H1 (cell line): ENCODE measurements around the gene CTPS1. TPM values are rescaled to one million over a fixed set of nuclear protein-coding genes. Genes with fewer than 3 reads are reported as not detected.

Source experiments
- CTCF ChIA-PET: fragments of 300-600 bp; sonication (Branson Sonifier 250); formaldehyde crosslinking; loops from one replicate; lab custom pipeline; 2021; ENCODE audit not compliant: partially characterized antibody; lab: Charles Lee
- POLR2A ChIA-PET: fragments of 300-600 bp; sonication (Branson Sonifier 250); formaldehyde crosslinking; loops from one replicate; lab custom pipeline; 2021; ENCODE audit warnings: inconsistent platforms; ENCODE audit not compliant: partially characterized antibody; lab: Charles Lee
- DNase-seq, 2 experiments: peaks; one replicate each; pipeline versions ENCODE4 v3.0.0 to v3.0.0-alpha.2; 2010 to 2022; ENCODE audit warnings: low spot score in 2 of 2, low read depth in 1 of 2, mixed read lengths in 1 of 2
- FAIRE-seq: peaks from 2 replicates; lab custom pipeline; 2011; peaks lifted over from hg19 to GRCh38; lab: Jason Lieb, UNC
- H2AFZ ChIP-seq: 2 replicates; pipeline ENCODE4 v1.8.1; 2012; ENCODE audit warnings: low read length, inconsistent platforms
- H2AK5ac ChIP-seq: 2 replicates; pipeline ENCODE4 v1.6.1; 2013; ENCODE audit warnings: low read depth, low read length
- H2BK120ac ChIP-seq: replicated peaks from 2 replicates; pipeline ENCODE3; 2013; ENCODE audit warnings: low read depth, low read length, inconsistent platforms
- H2BK12ac ChIP-seq: 2 replicates; pipeline ENCODE4 v1.6.1; 2013; ENCODE audit warnings: low read depth, low read length
- H2BK15ac ChIP-seq: 2 replicates; pipeline ENCODE4 v1.6.1; 2013; ENCODE audit warnings: low read length
- H2BK20ac ChIP-seq: 2 replicates; pipeline ENCODE4 v1.6.1; 2013; ENCODE audit warnings: low read length
- H2BK5ac ChIP-seq: 2 replicates; pipeline ENCODE4 v1.6.1; 2013; ENCODE audit warnings: low read depth, low read length
- H3K14ac ChIP-seq: 2 replicates; pipeline ENCODE4 v1.6.1; 2013; ENCODE audit warnings: inconsistent platforms; ENCODE audit not compliant: insufficient read length
- H3K18ac ChIP-seq: 2 replicates; pipeline ENCODE4 v1.6.1; 2013; ENCODE audit warnings: low read length; ENCODE audit errors: extremely low read depth
- H3K23ac ChIP-seq: 2 replicates; pipeline ENCODE4 v1.6.1; 2013; ENCODE audit warnings: inconsistent platforms; ENCODE audit not compliant: insufficient read length
- H3K23me2 ChIP-seq: 2 replicates; pipeline ENCODE4 v1.6.1; 2013; ENCODE audit warnings: low read depth, low read length
- H3K27ac ChIP-seq: 2 replicates; pipeline ENCODE4 v1.6.1; 2011; ENCODE audit warnings: low read depth, low read length, inconsistent platforms
- H3K27me3 ChIP-seq, 4 experiments: replicated peaks in 1 of 4; 1 replicate in 1 of 4; 2 replicates in 3 of 4; pipeline versions ENCODE4 v1.6.1 to v1.8.1; 2011 to 2013; ENCODE audit warnings: low read length in 3 of 4, mild to moderate bottlenecking in 3 of 4, inconsistent platforms in 2 of 4, mixed read lengths in 2 of 4, moderate library complexity in 1 of 4; ENCODE audit not compliant: control insufficient read depth in 3 of 4, insufficient read depth in 3 of 4; ENCODE audit errors: extremely low read depth in 1 of 4
- H3K36me3 ChIP-seq, 4 experiments: 2 replicates each; pipeline versions ENCODE4 v1.6.1 to v1.8.1; 2011 to 2013; ENCODE audit warnings: mild to moderate bottlenecking in 4 of 4, low read length in 3 of 4, moderate library complexity in 2 of 4, control low read depth in 1 of 4, inconsistent platforms in 1 of 4; ENCODE audit not compliant: insufficient read depth in 4 of 4, control insufficient read depth in 2 of 4
- H3K4ac ChIP-seq: replicated peaks from 2 replicates; pipeline ENCODE3; 2013; ENCODE audit warnings: low read length, low read depth, mixed read lengths, inconsistent platforms; ENCODE audit not compliant: insufficient read length
- H3K4me1 ChIP-seq, 4 experiments: replicated peaks in 1 of 4; 1 replicate in 1 of 4; 2 replicates in 3 of 4; pipeline versions ENCODE4 v1.6.1 to v1.8.1; 2011 to 2013; ENCODE audit warnings: low read length in 3 of 4, inconsistent platforms in 2 of 4, mixed read lengths in 1 of 4; ENCODE audit not compliant: insufficient read depth in 4 of 4, control insufficient read depth in 3 of 4
- H3K4me2 ChIP-seq, 2 experiments: 2 replicates each; pipeline versions ENCODE4 v1.6.1 to v1.8.1; 2011 to 2013; ENCODE audit warnings: low read depth in 2 of 2, low read length in 2 of 2, control low read depth in 1 of 2, inconsistent platforms in 1 of 2, mild to moderate bottlenecking in 1 of 2; ENCODE audit not compliant: insufficient read depth in 1 of 2
- H3K4me3 ChIP-seq, 4 experiments: fragments of 200-600, 300-600 bp in 1 of 4; sonication (generic), shearing (Covaris generic), sonication (Bioruptor Twin) in 1 of 4; 2 replicates each; pipeline versions ENCODE4 v1.5.1 to v1.8.1; 2011 to 2016; ENCODE audit warnings: low read length in 4 of 4, low read depth in 3 of 4, control low read depth in 2 of 4, inconsistent platforms in 2 of 4, mild to moderate bottlenecking in 2 of 4, mixed read lengths in 1 of 4, moderate library complexity in 1 of 4; ENCODE audit not compliant: insufficient read depth in 2 of 4; ENCODE audit errors: extremely low read depth in 1 of 4
- H3K56ac ChIP-seq: replicated peaks from 2 replicates; pipeline ENCODE3; 2013; ENCODE audit warnings: low read depth, mild to moderate bottlenecking, mixed read lengths, low read length, inconsistent platforms; ENCODE audit not compliant: insufficient read length
- H3K79me1 ChIP-seq: 2 replicates; pipeline ENCODE4 v1.6.1; 2013; ENCODE audit warnings: low read depth, low read length, control low read depth
- H3K79me2 ChIP-seq, 2 experiments: 2 replicates each; pipeline versions ENCODE4 v1.6.1 to v1.8.1; 2012 to 2013; ENCODE audit warnings: low read length in 2 of 2, mild to moderate bottlenecking in 2 of 2, inconsistent platforms in 1 of 2; ENCODE audit not compliant: insufficient read depth in 2 of 2, control insufficient read depth in 1 of 2
- H3K9ac ChIP-seq, 4 experiments: replicated peaks in 1 of 4; 1 replicate in 1 of 4; 2 replicates in 3 of 4; pipeline versions ENCODE4 v1.6.1 to v1.8.1; 2011 to 2013; ENCODE audit warnings: low read depth in 3 of 4, low read length in 3 of 4, control low read depth in 2 of 4, mild to moderate bottlenecking in 2 of 4, moderate library complexity in 2 of 4, inconsistent platforms in 1 of 4; ENCODE audit errors: extremely low read depth in 1 of 4
- H3K9me3 ChIP-seq, 2 experiments: 2 replicates each; pipeline versions ENCODE4 v1.6.1 to v1.8.1; 2012 to 2013; ENCODE audit warnings: mild to moderate bottlenecking in 2 of 2, moderate library complexity in 2 of 2, control low read depth in 1 of 2, inconsistent platforms in 1 of 2, low read depth in 1 of 2, low read length in 1 of 2, mixed read lengths in 1 of 2; ENCODE audit not compliant: insufficient read depth in 2 of 2
- H4K20me1 ChIP-seq, 2 experiments: replicated peaks in 1 of 2; 2 replicates each; pipeline versions ENCODE3 to v1.8.1; 2011 to 2013; ENCODE audit warnings: inconsistent platforms in 2 of 2, low read length in 2 of 2, mild to moderate bottlenecking in 1 of 2; ENCODE audit not compliant: insufficient read depth in 2 of 2, control insufficient read depth in 1 of 2
- H4K5ac ChIP-seq: 2 replicates; pipeline ENCODE4 v1.6.1; 2013; ENCODE audit warnings: low read length, low read depth, mixed read lengths, inconsistent platforms; ENCODE audit not compliant: insufficient read length
- H4K8ac ChIP-seq: 2 replicates; pipeline ENCODE4 v1.8.0; 2013; ENCODE audit warnings: mild to moderate bottlenecking, moderate library complexity, low read length, inconsistent platforms; ENCODE audit not compliant: insufficient read depth; ENCODE audit errors: extremely low read depth
- H4K91ac ChIP-seq: replicated peaks from 2 replicates; pipeline ENCODE3; 2013; ENCODE audit warnings: low read length, mixed read lengths, inconsistent platforms; ENCODE audit not compliant: insufficient read length
- ASH2L ChIP-seq: fragments of 200-600, 300-600 bp; sonication (generic); IDR thresholded peaks from one replicate; pipeline ENCODE4 v1.7.1; 2017; ENCODE audit warnings: low read length
- ATF3 ChIP-seq: IDR thresholded peaks from 2 replicates; pipeline ENCODE4 v1.6.1; 2011; ENCODE audit warnings: low read depth, mild to moderate bottlenecking, low read length; ENCODE audit not compliant: insufficient read depth
- BACH1 ChIP-seq: IDR thresholded peaks from 2 replicates; pipeline ENCODE4 v1.6.1; 2012; ENCODE audit warnings: low read length, improper control_type of control experiment
- CEBPB ChIP-seq: IDR thresholded peaks from 2 replicates; pipeline ENCODE4 v1.6.1; 2012; ENCODE audit warnings: low read depth, low read length
- CHD1 ChIP-seq: IDR thresholded peaks from 2 replicates; pipeline ENCODE4 v1.6.1; 2012; ENCODE audit warnings: low read depth, low read length, improper control_type of control experiment
- CHD2 ChIP-seq: IDR thresholded peaks from 2 replicates; pipeline ENCODE4 v1.6.1; 2012; ENCODE audit warnings: low read length, improper control_type of control experiment
- NRF1 ChIP-seq: IDR thresholded peaks from 2 replicates; pipeline ENCODE4 v1.6.1; 2011; ENCODE audit warnings: mild to moderate bottlenecking, low read depth, low read length, improper control_type of control experiment
- POU5F1 ChIP-seq: IDR thresholded peaks from 2 replicates; pipeline ENCODE4 v1.6.1; 2011; ENCODE audit warnings: low read depth, mild to moderate bottlenecking, low read length, moderate library complexity
- RNF2 ChIP-seq: fragments of 200-900, 300-1000 bp; sonication (generic); IDR thresholded peaks from 2 replicates; pipeline ENCODE4 v1.7.1; 2016; ENCODE audit warnings: borderline replicate concordance, low read depth, mild to moderate bottlenecking, antibody characterized with exemption, low read length; ENCODE audit not compliant: poor library complexity, severe bottlenecking; ENCODE audit errors: missing control alignments
- SAP30 ChIP-seq: fragments of 300-600 bp; sonication (generic); IDR thresholded peaks from 2 replicates; pipeline ENCODE4 v1.7.1; 2012; ENCODE audit warnings: low read length, moderate library complexity, mild to moderate bottlenecking, inconsistent platforms; ENCODE audit not compliant: insufficient read depth, insufficient replicate concordance
- SIN3A ChIP-seq, 2 experiments: IDR thresholded peaks in 1 of 2; conservative IDR thresholded peaks in 1 of 2; 2 replicates each; pipeline ENCODE4 v1.6.1; 2011 to 2012; ENCODE audit warnings: low read length in 2 of 2, improper control_type of control experiment in 1 of 2, low read depth in 1 of 2, mild to moderate bottlenecking in 1 of 2
- YY1 ChIP-seq: IDR thresholded peaks from 2 replicates; pipeline ENCODE4 v1.6.1; 2011; ENCODE audit warnings: low read depth, mild to moderate bottlenecking, low read length
- WGBS, 2 experiments: shearing (Covaris generic) in 1 of 2; methylation state at CpG; one replicate each; pipeline versions ENCODE4 v1.1.6 to v1.1.7; 2013 to 2015; ENCODE audit warnings: low lambda C conversion rate in 2 of 2, mixed read lengths in 2 of 2, inconsistent platforms in 1 of 2, low coverage in 1 of 2, missing lambda C conversion rate in 1 of 2; ENCODE audit not compliant: insufficient replicate concordance in 2 of 2, insufficient coverage in 1 of 2, insufficient read length in 1 of 2; ENCODE audit errors: extremely low coverage in 1 of 2, missing lambda C conversion rate in 1 of 2; 5-methylcytosine and 5-hydroxymethylcytosine counted together
- polyA plus RNA-seq, 7 experiments: library from polyadenylated mRNA; depleted of rRNA in 3 of 7; stranded (reverse) in 5 of 7; unstranded in 2 of 7; fragments of >200 nt in 5 of 7; fragments of 200-250 nt in 2 of 7; gene quantifications; 1 replicate in 5 of 7; 2 replicates in 1 of 7; 4 replicates in 1 of 7; pipeline versions ENCODE4 v1.2.1 to v1.2.3, GENCODE V29; 2011 to 2013; ENCODE audit warnings: missing spikeins in 2 of 7, mixed read lengths in 2 of 7
- total RNA-seq: library from RNA; stranded (reverse); fragmentation: NEBNext Ultra II Directional; extraction: Animal tissue kit (Norgen Biotek cat#: 25700); gene quantifications from 2 replicates; pipeline ENCODE4 v1.2.1, GENCODE V29; 2021

CTPS1 gene
- total and polyA plus RNA-seq, 2 of the 8 experiments (the other 6 are each of a cell fraction or from before 2014, with no cell fraction given), result 35.5 to 103 TPM

GRCh38 chr1:41030872-41031616 lies 51.5 kb downstream of the CTPS1 start:
- Histone ChIP-seq H2BK20ac (no peak overlapping the region), H2BK12ac (no peak overlapping the region), H4K20me1 (peaks cover 0 to 3% of the 10 kb centered on the region in 2 experiments), H3K18ac (no peak overlapping the region), H4K8ac (no peak overlapping the region), H3K4me1 (no peaks in the 10 kb centered on the region; a peak in 3 of 7 replicates), H2BK5ac (no peak overlapping the region), H3K23me2 (no peaks in the 10 kb centered on the region), H3K56ac (no peak overlapping the region), H3K79me1 (no peaks in the 10 kb centered on the region), H2BK15ac (no peak overlapping the region), H2AK5ac (no peak overlapping the region), H3K4ac (no peak overlapping the region), H3K4me3 (no peak overlapping the region), H3K36me3 (peaks cover 2 to 10% (median 5%) of the 10 kb centered on the region in 4 experiments; a peak in 5 of 8 replicates), H3K27me3 (peaks cover 0 to 3% (median under 1%) of the 10 kb centered on the region in 4 experiments; a peak in 1 of 7 replicates), H3K9ac (no peak overlapping the region), H2AFZ (no peak overlapping the region), H3K4me2 (no peak overlapping the region), H3K23ac (no peak overlapping the region), H3K27ac (no peak overlapping the region), H3K14ac (no peak overlapping the region), H4K91ac (no peak overlapping the region), H2BK120ac (no peak overlapping the region), H4K5ac (no peak overlapping the region), H3K9me3 (no peaks in the 10 kb centered on the region), H3K79me2 (no peaks in the 10 kb centered on the region)
- POLR2A ChIA-PET, result interaction anchor here (0.6 to 1.9 kb wide), 6 partner anchors 8 to 18 kb away, joined by 3 to 7 read pairs (median 4); partner anchors contain the start of gene SLFNL1
- CTCF ChIA-PET, result no interaction called here
- WGBS, 2 experiments, result 92% methylated on average over 8 of the region's 8 CpGs; no CpG with 5 or more reads in 1 of the 2 experiments
- no peak for FAIRE-seq
- DNase-seq, result no peak
- TF ChIP-seq ATF3 (no peak), NRF1 (no peak), RNF2 (no peak), BACH1 (no peak), CEBPB (no peak), SIN3A (conservative IDR thresholded peaks at IDR 0.05 in 1 of 2, IDR thresholded peaks at IDR 0.05 in 1 of 2; ENCODE audit: low read depth in 1 of 2, low read length in 2 of 2) (no peak), CHD2 (no peak), SAP30 (no peak), POU5F1 (no peak), YY1 (no peak), CHD1 (no peak), ASH2L (no peak)
